H1 (cell line): Measurements from ENCODE around the gene ZRANB3. TPM values are rescaled to one million over a fixed set of nuclear protein-coding genes. Genes with fewer than 3 reads are reported as not detected.
"Not testable (repeated sequence)": the region's sequence is repeated elsewhere in the genome, so short reads cannot be mapped to it uniquely, and the experiment has no call there.

ENCODE experiments used
- CTCF ChIA-PET: fragments of 300-600 bp; sonication (Branson Sonifier 250); formaldehyde crosslinking; loops from one replicate; lab custom pipeline; 2021; ENCODE audit not compliant: partially characterized antibody; lab: Charles Lee
- POLR2A ChIA-PET: fragments of 300-600 bp; sonication (Branson Sonifier 250); formaldehyde crosslinking; loops from one replicate; lab custom pipeline; 2021; ENCODE audit warnings: inconsistent platforms; ENCODE audit not compliant: partially characterized antibody; lab: Charles Lee
- DNase-seq, 2 experiments: peaks; one replicate each; pipeline versions ENCODE4 v3.0.0 to v3.0.0-alpha.2; 2010 to 2022; ENCODE audit warnings: low spot score in 2 of 2, low read depth in 1 of 2, mixed read lengths in 1 of 2
- FAIRE-seq: peaks from 2 replicates; lab custom pipeline; 2011; peaks lifted over from hg19 to GRCh38; lab: Jason Lieb, UNC
- H2AFZ ChIP-seq: 2 replicates; pipeline ENCODE4 v1.8.1; 2012; ENCODE audit warnings: low read length, inconsistent platforms
- H2AK5ac ChIP-seq: 2 replicates; pipeline ENCODE4 v1.6.1; 2013; ENCODE audit warnings: low read depth, low read length
- H2BK120ac ChIP-seq: replicated peaks from 2 replicates; pipeline ENCODE3; 2013; ENCODE audit warnings: low read depth, low read length, inconsistent platforms
- H2BK12ac ChIP-seq: 2 replicates; pipeline ENCODE4 v1.6.1; 2013; ENCODE audit warnings: low read depth, low read length
- H2BK15ac ChIP-seq: 2 replicates; pipeline ENCODE4 v1.6.1; 2013; ENCODE audit warnings: low read length
- H2BK20ac ChIP-seq: 2 replicates; pipeline ENCODE4 v1.6.1; 2013; ENCODE audit warnings: low read length
- H2BK5ac ChIP-seq: 2 replicates; pipeline ENCODE4 v1.6.1; 2013; ENCODE audit warnings: low read depth, low read length
- H3K14ac ChIP-seq: 2 replicates; pipeline ENCODE4 v1.6.1; 2013; ENCODE audit warnings: inconsistent platforms; ENCODE audit not compliant: insufficient read length
- H3K18ac ChIP-seq: 2 replicates; pipeline ENCODE4 v1.6.1; 2013; ENCODE audit warnings: low read length; ENCODE audit errors: extremely low read depth
- H3K23ac ChIP-seq: 2 replicates; pipeline ENCODE4 v1.6.1; 2013; ENCODE audit warnings: inconsistent platforms; ENCODE audit not compliant: insufficient read length
- H3K23me2 ChIP-seq: 2 replicates; pipeline ENCODE4 v1.6.1; 2013; ENCODE audit warnings: low read depth, low read length
- H3K27ac ChIP-seq: 2 replicates; pipeline ENCODE4 v1.6.1; 2011; ENCODE audit warnings: low read depth, low read length, inconsistent platforms
- H3K27me3 ChIP-seq, 4 experiments: replicated peaks in 1 of 4; 1 replicate in 1 of 4; 2 replicates in 3 of 4; pipeline versions ENCODE4 v1.6.1 to v1.8.1; 2011 to 2013; ENCODE audit warnings: low read length in 3 of 4, mild to moderate bottlenecking in 3 of 4, inconsistent platforms in 2 of 4, mixed read lengths in 2 of 4, moderate library complexity in 1 of 4; ENCODE audit not compliant: control insufficient read depth in 3 of 4, insufficient read depth in 3 of 4; ENCODE audit errors: extremely low read depth in 1 of 4
- H3K36me3 ChIP-seq, 4 experiments: 2 replicates each; pipeline versions ENCODE4 v1.6.1 to v1.8.1; 2011 to 2013; ENCODE audit warnings: mild to moderate bottlenecking in 4 of 4, low read length in 3 of 4, moderate library complexity in 2 of 4, control low read depth in 1 of 4, inconsistent platforms in 1 of 4; ENCODE audit not compliant: insufficient read depth in 4 of 4, control insufficient read depth in 2 of 4
- H3K4ac ChIP-seq: replicated peaks from 2 replicates; pipeline ENCODE3; 2013; ENCODE audit warnings: low read length, low read depth, mixed read lengths, inconsistent platforms; ENCODE audit not compliant: insufficient read length
- H3K4me1 ChIP-seq, 4 experiments: replicated peaks in 1 of 4; 1 replicate in 1 of 4; 2 replicates in 3 of 4; pipeline versions ENCODE4 v1.6.1 to v1.8.1; 2011 to 2013; ENCODE audit warnings: low read length in 3 of 4, inconsistent platforms in 2 of 4, mixed read lengths in 1 of 4; ENCODE audit not compliant: insufficient read depth in 4 of 4, control insufficient read depth in 3 of 4
- H3K4me2 ChIP-seq, 2 experiments: 2 replicates each; pipeline versions ENCODE4 v1.6.1 to v1.8.1; 2011 to 2013; ENCODE audit warnings: low read depth in 2 of 2, low read length in 2 of 2, control low read depth in 1 of 2, inconsistent platforms in 1 of 2, mild to moderate bottlenecking in 1 of 2; ENCODE audit not compliant: insufficient read depth in 1 of 2
- H3K4me3 ChIP-seq, 4 experiments: fragments of 200-600, 300-600 bp in 1 of 4; sonication (generic), shearing (Covaris generic), sonication (Bioruptor Twin) in 1 of 4; 2 replicates each; pipeline versions ENCODE4 v1.5.1 to v1.8.1; 2011 to 2016; ENCODE audit warnings: low read length in 4 of 4, low read depth in 3 of 4, control low read depth in 2 of 4, inconsistent platforms in 2 of 4, mild to moderate bottlenecking in 2 of 4, mixed read lengths in 1 of 4, moderate library complexity in 1 of 4; ENCODE audit not compliant: insufficient read depth in 2 of 4; ENCODE audit errors: extremely low read depth in 1 of 4
- H3K56ac ChIP-seq: replicated peaks from 2 replicates; pipeline ENCODE3; 2013; ENCODE audit warnings: low read depth, mild to moderate bottlenecking, mixed read lengths, low read length, inconsistent platforms; ENCODE audit not compliant: insufficient read length
- H3K79me1 ChIP-seq: 2 replicates; pipeline ENCODE4 v1.6.1; 2013; ENCODE audit warnings: low read depth, low read length, control low read depth
- H3K79me2 ChIP-seq, 2 experiments: 2 replicates each; pipeline versions ENCODE4 v1.6.1 to v1.8.1; 2012 to 2013; ENCODE audit warnings: low read length in 2 of 2, mild to moderate bottlenecking in 2 of 2, inconsistent platforms in 1 of 2; ENCODE audit not compliant: insufficient read depth in 2 of 2, control insufficient read depth in 1 of 2
- H3K9ac ChIP-seq, 4 experiments: replicated peaks in 1 of 4; 1 replicate in 1 of 4; 2 replicates in 3 of 4; pipeline versions ENCODE4 v1.6.1 to v1.8.1; 2011 to 2013; ENCODE audit warnings: low read depth in 3 of 4, low read length in 3 of 4, control low read depth in 2 of 4, mild to moderate bottlenecking in 2 of 4, moderate library complexity in 2 of 4, inconsistent platforms in 1 of 4; ENCODE audit errors: extremely low read depth in 1 of 4
- H3K9me3 ChIP-seq, 2 experiments: 2 replicates each; pipeline versions ENCODE4 v1.6.1 to v1.8.1; 2012 to 2013; ENCODE audit warnings: mild to moderate bottlenecking in 2 of 2, moderate library complexity in 2 of 2, control low read depth in 1 of 2, inconsistent platforms in 1 of 2, low read depth in 1 of 2, low read length in 1 of 2, mixed read lengths in 1 of 2; ENCODE audit not compliant: insufficient read depth in 2 of 2
- H4K20me1 ChIP-seq, 2 experiments: replicated peaks in 1 of 2; 2 replicates each; pipeline versions ENCODE3 to v1.8.1; 2011 to 2013; ENCODE audit warnings: inconsistent platforms in 2 of 2, low read length in 2 of 2, mild to moderate bottlenecking in 1 of 2; ENCODE audit not compliant: insufficient read depth in 2 of 2, control insufficient read depth in 1 of 2
- H4K5ac ChIP-seq: 2 replicates; pipeline ENCODE4 v1.6.1; 2013; ENCODE audit warnings: low read length, low read depth, mixed read lengths, inconsistent platforms; ENCODE audit not compliant: insufficient read length
- H4K8ac ChIP-seq: 2 replicates; pipeline ENCODE4 v1.8.0; 2013; ENCODE audit warnings: mild to moderate bottlenecking, moderate library complexity, low read length, inconsistent platforms; ENCODE audit not compliant: insufficient read depth; ENCODE audit errors: extremely low read depth
- H4K91ac ChIP-seq: replicated peaks from 2 replicates; pipeline ENCODE3; 2013; ENCODE audit warnings: low read length, mixed read lengths, inconsistent platforms; ENCODE audit not compliant: insufficient read length
- WGBS, 2 experiments: shearing (Covaris generic) in 1 of 2; methylation state at CpG; one replicate each; pipeline versions ENCODE4 v1.1.6 to v1.1.7; 2013 to 2015; ENCODE audit warnings: low lambda C conversion rate in 2 of 2, mixed read lengths in 2 of 2, inconsistent platforms in 1 of 2, low coverage in 1 of 2, missing lambda C conversion rate in 1 of 2; ENCODE audit not compliant: insufficient replicate concordance in 2 of 2, insufficient coverage in 1 of 2, insufficient read length in 1 of 2; ENCODE audit errors: extremely low coverage in 1 of 2, missing lambda C conversion rate in 1 of 2; 5-methylcytosine and 5-hydroxymethylcytosine counted together
- polyA plus RNA-seq, 7 experiments: library from polyadenylated mRNA; depleted of rRNA in 3 of 7; stranded (reverse) in 5 of 7; unstranded in 2 of 7; fragments of >200 nt in 5 of 7; fragments of 200-250 nt in 2 of 7; gene quantifications; 1 replicate in 5 of 7; 2 replicates in 1 of 7; 4 replicates in 1 of 7; pipeline versions ENCODE4 v1.2.1 to v1.2.3, GENCODE V29; 2011 to 2013; ENCODE audit warnings: missing spikeins in 2 of 7, mixed read lengths in 2 of 7
- total RNA-seq: library from RNA; stranded (reverse); fragmentation: NEBNext Ultra II Directional; extraction: Animal tissue kit (Norgen Biotek cat#: 25700); gene quantifications from 2 replicates; pipeline ENCODE4 v1.2.1, GENCODE V29; 2021

ZRANB3 gene
- total and polyA plus RNA-seq, 2 of the 8 experiments (the other 6 are each of a cell fraction or from before 2014, with no cell fraction given), result 4.5 to 19.3 TPM

- H3K9me3 ChIP-seq, H2AK5ac ChIP-seq, H3K56ac ChIP-seq, H4K91ac ChIP-seq, H3K23me2 ChIP-seq, DNase-seq, H3K9ac ChIP-seq, H3K4me2 ChIP-seq, H2BK15ac ChIP-seq, H3K23ac ChIP-seq, H3K4me1 ChIP-seq, H4K5ac ChIP-seq, H2AFZ ChIP-seq, H4K20me1 ChIP-seq, H3K4ac ChIP-seq, H3K14ac ChIP-seq, H2BK5ac ChIP-seq, H4K8ac ChIP-seq, H3K18ac ChIP-seq, H2BK120ac ChIP-seq, H3K79me1 ChIP-seq, H2BK12ac ChIP-seq, H3K36me3 ChIP-seq, H3K27ac ChIP-seq, H2BK20ac ChIP-seq, FAIRE-seq, H3K27me3 ChIP-seq: not testable (repeated sequence)
- Histone ChIP-seq H3K79me2 (peaks cover 0 to 76% of the 10 kb centered on the region in 2 experiments; a peak in 3 of 4 replicates), H3K4me3 (0 out of 8 replicates have a peak overlapping the region, but pooled peaks of 1 of the 4 experiments have one; percentile 81)
- 91% methylated on average over 15 of the region's 15 CpGs; no CpG with 5 or more reads in 1 of the 2 experiments for WGBS, 2 experiments
- POLR2A ChIA-PET, result interaction anchor here (1.2 kb wide), 1 partner anchor 15 kb away, joined by 4 read pairs; no protein-coding TSS in a partner anchor
- CTCF ChIA-PET, result interaction anchor here (1.0 kb wide), 1 partner anchor 39 kb away, joined by 3 read pairs; no protein-coding TSS in a partner anchor
Observed at GRCh38 chr2:135533545-135533944, 2.5 kb upstream of the ZRANB3 start.
